ENCODE results near the gene FHL2.
A peak's percentile ranks its signal among the peaks of the same experiment; 100 is the strongest.
"Not testable (repeated sequence)": the region's sequence is repeated elsewhere in the genome, so short reads cannot be mapped to it uniquely, and the experiment has no call there.

Gene FHL2

GRCh38 chr2:105398336-105399206 is at the start of gene FHL2:
TSS of gene FHL2 (minus strand) at chr2:105399051. CDS start at chr2:105386516, 12,535 bp downstream.
- peak; percentile 58 for DNase-seq

- no peak for DNase-seq
These were observed 48.6 kb upstream of the FHL2 start for GRCh38 chr2:105447476-105447875.

GRCh38 chr2:105446501-105446900 is 47.6 kb upstream of the FHL2 start:
- no peak for DNase-seq

- no peak for DNase-seq
These were observed 47.1 kb upstream of the FHL2 start for GRCh38 chr2:105445976-105446375.

GRCh38 chr2:105445498-105445897 is 46.6 kb upstream of the FHL2 start:
- no peak for DNase-seq

- no peak for DNase-seq
These were observed 45.1 kb upstream of the FHL2 start for GRCh38 chr2:105443617-105444598.

- no peak for DNase-seq
These were observed 43.9 kb upstream of the FHL2 start for GRCh38 chr2:105442721-105443120.

GRCh38 chr2:105442056-105442455 is 43.2 kb upstream of the FHL2 start:
- no peak for DNase-seq

- DNase-seq = no peak
These were observed 40.3 kb upstream of the FHL2 start for GRCh38 chr2:105439141-105439540.

GRCh38 chr2:105438104-105438929 is 39.5 kb upstream of the FHL2 start:
- DNase-seq = no peak

GRCh38 chr2:105437708-105438103 is 38.9 kb upstream of the FHL2 start:
- DNase-seq = no peak

- no peak for DNase-seq
These were observed 33.9 kb upstream of the FHL2 start for GRCh38 chr2:105432749-105433148.

GRCh38 chr2:105432044-105432399 is 33.2 kb upstream of the FHL2 start:
- DNase-seq = no peak

- no peak for DNase-seq
These were observed 32.7 kb upstream of the FHL2 start for GRCh38 chr2:105431367-105432043.

GRCh38 chr2:105428387-105429018 is 29.7 kb upstream of the FHL2 start:
- DNase-seq = no peak

- no peak for DNase-seq
These were observed 28.6 kb upstream of the FHL2 start for GRCh38 chr2:105427485-105427884.

GRCh38 chr2:105426626-105427292 is 27.9 kb upstream of the FHL2 start:
- DNase-seq = no peak

GRCh38 chr2:105425936-105426625 is 27.2 kb upstream of the FHL2 start:
- no peak for DNase-seq

GRCh38 chr2:105424836-105425235 is 26.0 kb upstream of the FHL2 start:
- DNase-seq = not testable (repeated sequence)

GRCh38 chr2:105422801-105423200 is 23.9 kb upstream of the FHL2 start:
- no peak for DNase-seq
